HCT116 (cell line): ENCODE measurements around the gene PTPRJ. TPM values are rescaled to one million over a fixed set of nuclear protein-coding genes. Genes with fewer than 3 reads are reported as not detected.

Experiments used
- ATAC-seq: fragments of 200-7000 bp; cut with Tn5 transposase; 2 replicates; pipeline ENCODE4 v1.9.1; 2020; ENCODE audit warnings: mild to moderate bottlenecking, moderate library complexity
- BruUV-seq: library from RNA; stranded (reverse); fragments of 400-500 nt; replicated peaks from 2 replicates; lab custom pipeline; 2021; lab: Mats Ljungman, UMichigan
- CTCF ChIA-PET: fragments of 300-600 bp; sonication (Branson Sonifier 250); formaldehyde crosslinking; loops from one replicate; lab custom pipeline; 2021; ENCODE audit warnings: antibody characterized with exemption; lab: Charles Lee
- POLR2A ChIA-PET: fragments of 300-600, 350-600 bp; sonication (Branson Sonifier 250); formaldehyde crosslinking; loops from one replicate; lab custom pipeline; 2021; ENCODE audit warnings: antibody characterized with exemption; lab: Charles Lee
- RAD21 ChIA-PET, 2 experiments: fragments of 300-600 bp; sonication (Branson Sonifier 250); formaldehyde crosslinking; loops; one replicate each; lab custom pipeline; 2023; ENCODE audit warnings: low total read pairs in 2 of 2; ENCODE audit not compliant: uncharacterized antibody in 2 of 2, unreplicated experiment in 2 of 2, low non-redundant PET in 1 of 2; lab: Charles Lee
- DNase-seq: peaks from one replicate; pipeline ENCODE4 v3.0.0-alpha.2; 2010; ENCODE audit warnings: low read depth, low spot score
- H2AFZ ChIP-seq: fragments of 200-600 bp; shearing (Covaris generic), sonication (generic); 2 replicates; pipeline ENCODE4 v1.6.1; 2017; ENCODE audit warnings: low read depth, mixed run types, mixed read lengths, antibody characterized with exemption, low read length; ENCODE audit not compliant: poor library complexity, severe bottlenecking
- H3K27ac ChIP-seq: 2 replicates; pipeline ENCODE4 v1.5.1; 2012; ENCODE audit warnings: low read depth, low read length
- H3K27me3 ChIP-seq: fragments of 200-600 bp; sonication (generic); 2 replicates; pipeline ENCODE4 v1.6.1; 2016; ENCODE audit warnings: mixed run types, low read length, mixed read lengths; ENCODE audit not compliant: insufficient read depth
- H3K36me3 ChIP-seq, 2 experiments: fragments of 200-500 bp in 1 of 2; fragments of 200-600 bp in 1 of 2; sonication (Bioruptor generic) in 1 of 2; sonication (generic) in 1 of 2; 2 replicates each; pipeline versions ENCODE4 v1.5.1 to v1.6.1; 2014 to 2016; ENCODE audit warnings: low read length in 2 of 2, inconsistent platforms in 1 of 2, mixed read lengths in 1 of 2, mixed run types in 1 of 2; ENCODE audit not compliant: insufficient read depth in 2 of 2, control insufficient read depth in 1 of 2
- H3K4me1 ChIP-seq, 2 experiments: fragments of 200-600 bp in 1 of 2; sonication (generic) in 1 of 2; 2 replicates each; pipeline versions ENCODE4 v1.5.1 to v1.6.1; 2012 to 2017; ENCODE audit warnings: low read length in 2 of 2, inconsistent platforms in 1 of 2, mild to moderate bottlenecking in 1 of 2, mixed read lengths in 1 of 2, mixed run types in 1 of 2, moderate library complexity in 1 of 2; ENCODE audit not compliant: insufficient read depth in 2 of 2, control insufficient read depth in 1 of 2
- H3K4me2 ChIP-seq: fragments of 200-600 bp; sonication (generic); 2 replicates; pipeline ENCODE4 v1.6.1; 2017; ENCODE audit warnings: mixed run types, low read length, mixed read lengths
- H3K4me3 ChIP-seq, 2 experiments: fragments of 200-600 bp in 1 of 2; sonication (generic) in 1 of 2; replicated peaks in 1 of 2; 2 replicates each; pipeline ENCODE4 v1.5.1; 2011 to 2016; ENCODE audit warnings: low read length in 2 of 2, control low read depth in 1 of 2, low read depth in 1 of 2, mild to moderate bottlenecking in 1 of 2, mixed read lengths in 1 of 2, mixed run types in 1 of 2
- H3K79me2 ChIP-seq: fragments of 200-600 bp; sonication (generic); 2 replicates; pipeline ENCODE4 v1.6.1; 2017; ENCODE audit warnings: mild to moderate bottlenecking, mixed run types, low read length, moderate library complexity, mixed read lengths; ENCODE audit not compliant: insufficient read depth
- H3K9ac ChIP-seq: fragments of 200-600 bp; sonication (generic); 2 replicates; pipeline ENCODE4 v1.6.1; 2016; ENCODE audit warnings: low read length, mixed read lengths
- H3K9me2 ChIP-seq: fragments of 200-600 bp; sonication (generic), shearing (Covaris generic); 2 replicates; pipeline ENCODE4 v1.6.1; 2017; ENCODE audit warnings: mixed run types, mild to moderate bottlenecking, moderate library complexity; ENCODE audit not compliant: insufficient read depth
- H3K9me3 ChIP-seq, 2 experiments: fragments of 200-500 bp in 1 of 2; fragments of 200-600 bp in 1 of 2; sonication (Bioruptor generic) in 1 of 2; sonication (generic) in 1 of 2; 2 replicates each; pipeline ENCODE4 v1.6.1; 2014 to 2017; ENCODE audit warnings: low read length in 2 of 2, mixed read lengths in 2 of 2, inconsistent platforms in 1 of 2, low read depth in 1 of 2, mild to moderate bottlenecking in 1 of 2, mixed run types in 1 of 2, moderate library complexity in 1 of 2; ENCODE audit not compliant: control insufficient read depth in 1 of 2, insufficient read depth in 1 of 2
- H4K20me1 ChIP-seq: fragments of 200-600 bp; sonication (generic), shearing (Covaris generic); 2 replicates; pipeline ENCODE4 v1.6.1; 2017; ENCODE audit warnings: mixed run types, mild to moderate bottlenecking, moderate library complexity; ENCODE audit not compliant: insufficient read depth
- ATF3 ChIP-seq: IDR thresholded peaks from 2 replicates; pipeline ENCODE4 v1.6.1; 2012
- CTCF ChIP-seq, 3 experiments: fragments of 200-600 bp in 1 of 3; sonication (generic) in 1 of 3; IDR thresholded peaks in 2 of 3; conservative IDR thresholded peaks in 1 of 3; 2 replicates each; pipeline ENCODE4 v1.5.1; 2012 to 2017; ENCODE audit warnings: low read depth in 2 of 3, low read length in 2 of 3, antibody characterized with exemption in 1 of 3, borderline replicate concordance in 1 of 3, control low read depth in 1 of 3, mild to moderate bottlenecking in 1 of 3, mixed read lengths in 1 of 3, mixed run types in 1 of 3, moderate library complexity in 1 of 3; ENCODE audit not compliant: insufficient read depth in 1 of 3
- ELF1 ChIP-seq: IDR thresholded peaks from 2 replicates; pipeline ENCODE4 v1.6.1; 2012; ENCODE audit warnings: low read depth, borderline replicate concordance
- EZH2phosphoT487 ChIP-seq: fragments of 200-600 bp; IDR thresholded peaks from 2 replicates; pipeline ENCODE4 v1.6.1; 2018; ENCODE audit warnings: antibody characterized with exemption, borderline replicate concordance
- FOSL1 ChIP-seq: IDR thresholded peaks from 2 replicates; pipeline ENCODE4 v1.6.1; 2012; ENCODE audit warnings: low read depth
- POLR2A ChIP-seq: IDR thresholded peaks from 2 replicates; pipeline ENCODE4 v1.7.0; 2011; ENCODE audit warnings: borderline replicate concordance; ENCODE audit not compliant: insufficient read depth, insufficient read length; ENCODE audit errors: extremely low read depth
- RAD21 ChIP-seq: IDR thresholded peaks from 2 replicates; pipeline ENCODE4 v1.6.1; 2012; ENCODE audit warnings: low read depth, mild to moderate bottlenecking
- SP1 ChIP-seq: IDR thresholded peaks from 2 replicates; pipeline ENCODE4 v1.6.1; 2012; ENCODE audit warnings: low read depth
- SRF ChIP-seq: IDR thresholded peaks from 2 replicates; pipeline ENCODE4 v1.6.1; 2012; ENCODE audit warnings: low read depth
- TCF7L2 ChIP-seq: IDR thresholded peaks from 2 replicates; pipeline ENCODE4 v1.7.0; 2011; ENCODE audit warnings: borderline replicate concordance, inconsistent platforms; ENCODE audit not compliant: insufficient read depth, insufficient read length; ENCODE audit errors: extremely low read depth
- YY1 ChIP-seq: IDR thresholded peaks from 2 replicates; pipeline ENCODE4 v1.6.1; 2011; ENCODE audit warnings: low read length, low read depth, moderate library complexity, mild to moderate bottlenecking; ENCODE audit not compliant: insufficient replicate concordance; ENCODE audit errors: extremely low read depth
- ZBTB33 ChIP-seq: IDR thresholded peaks from 2 replicates; pipeline ENCODE4 v1.6.1; 2011; ENCODE audit warnings: mild to moderate bottlenecking, low read length, moderate library complexity; ENCODE audit not compliant: insufficient replicate concordance; ENCODE audit errors: extremely low read depth
- ZFX ChIP-seq: fragments of 450-650 bp; IDR thresholded peaks from 2 replicates; pipeline ENCODE4 v1.6.1; 2017
- intact Hi-C: fragments of 100-400 bp; cut with micrococcal nuclease; formaldehyde crosslinking; loops from 2 replicates; pipeline ENCODE4 v1.10.0; 2022
- total RNA-seq: library from RNA; stranded (reverse); gene quantifications from one replicate; pipeline ENCODE4 v1.2.1, GENCODE V29; 2021; ENCODE audit not compliant: unreplicated experiment

The PTPRJ gene
- total RNA-seq, 1 experiment from 2014 or later, result 19.1 TPM

GRCh38 chr11:48124880-48125279 lies 144.5 kb downstream of the PTPRJ start:
- BruUV-seq, result no TSS peak
- H3K9me2 ChIP-seq, result no peaks in the 10 kb centered on the region
- H3K9ac ChIP-seq, result no peak overlapping the region
- intact Hi-C loops, result no loop called here
- no peak overlapping the region for H3K4me3 ChIP-seq
- H3K27ac ChIP-seq, result no peak overlapping the region
- POLR2A ChIA-PET, result no interaction called here
- H3K4me1 ChIP-seq, result no peaks in the 10 kb centered on the region
- CTCF ChIA-PET, result no interaction called here
- no peaks in the 10 kb centered on the region for H3K27me3 ChIP-seq
- RAD21 ChIA-PET, result no interaction called here
- peaks cover 0 to 7% of the 10 kb centered on the region in 2 experiments; a peak in 1 of 4 replicates for H3K36me3 ChIP-seq
- no peak overlapping the region for H2AFZ ChIP-seq
- no peak for ATAC-seq
- DNase-seq, result no peak
- no peaks in the 10 kb centered on the region for H3K79me2 ChIP-seq
- no peaks in the 10 kb centered on the region for H4K20me1 ChIP-seq
- TF ChIP-seq ZFX (no peak), EZH2phosphoT487 (no peak), YY1 (no peak), SRF (no peak), SP1 (no peak), ELF1 (no peak), FOSL1 (no peak), ZBTB33 (no peak), CTCF (IDR thresholded peaks at IDR 0.05 in 2 of 3, conservative IDR thresholded peaks at IDR 0.05 in 1 of 3; ENCODE audit: borderline replicate concordance in 1 of 3, insufficient read depth in 1 of 3, low read depth in 2 of 3, low read length in 2 of 3) (no peak), RAD21 (no peak), TCF7L2 (no peak), POLR2A (no peak), ATF3 (no peak)
- H3K9me3 ChIP-seq, result no peaks in the 10 kb centered on the region
- no peak overlapping the region for H3K4me2 ChIP-seq
